HG02759 (cell line): ENCODE results near the gene PAAF1.

ENCODE experiments used
- ATAC-seq: cut with Tn5 transposase; IDR thresholded peaks from one replicate; pipeline ENCODE4 v1.9.1; 2021; ENCODE audit warnings: mild to moderate bottlenecking, moderate library complexity; ENCODE audit not compliant: unreplicated experiment

Gene PAAF1

DNA sequence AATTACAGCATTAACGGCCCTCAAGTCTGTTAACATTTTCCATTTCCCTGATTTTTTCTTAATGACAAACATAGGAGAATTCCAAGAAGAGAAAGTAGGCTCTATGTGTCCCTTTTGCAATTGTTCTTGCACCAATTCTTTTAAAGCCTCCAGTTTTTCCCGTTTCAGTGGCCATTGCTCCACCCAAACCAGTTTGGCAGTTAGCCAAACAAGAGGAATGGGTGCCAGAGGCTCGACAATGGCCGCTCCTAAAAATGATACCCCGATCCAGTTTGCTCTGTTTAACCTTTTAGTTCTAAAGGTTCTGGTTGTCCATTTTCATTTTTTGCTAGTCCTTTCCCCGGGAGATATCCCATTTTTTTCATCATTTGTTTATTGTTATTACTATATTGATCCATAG lies 67.3 kb downstream of the PAAF1 start:
- ATAC-seq, result no peak

DNA sequence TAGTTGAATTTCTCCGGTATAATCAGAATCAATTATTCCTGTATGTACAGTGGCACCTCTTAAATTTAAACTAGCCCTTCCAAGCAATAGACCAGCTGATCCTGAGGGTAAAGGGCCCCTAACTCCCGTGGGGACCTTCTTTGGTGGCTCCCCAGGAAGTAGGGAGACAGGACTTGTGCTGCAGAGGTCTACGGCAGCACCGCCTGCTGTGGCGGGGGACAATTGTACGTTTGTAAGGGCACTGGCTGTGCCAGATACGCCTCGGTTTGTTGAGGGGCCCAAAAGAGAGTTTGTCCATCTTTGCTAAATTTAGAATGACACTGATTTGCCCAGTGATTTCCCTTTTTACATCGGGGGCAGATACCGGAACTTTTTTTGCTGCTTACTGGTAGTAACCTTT lies 68.1 kb downstream of the PAAF1 start:
- ATAC-seq, result no peak

DNA sequence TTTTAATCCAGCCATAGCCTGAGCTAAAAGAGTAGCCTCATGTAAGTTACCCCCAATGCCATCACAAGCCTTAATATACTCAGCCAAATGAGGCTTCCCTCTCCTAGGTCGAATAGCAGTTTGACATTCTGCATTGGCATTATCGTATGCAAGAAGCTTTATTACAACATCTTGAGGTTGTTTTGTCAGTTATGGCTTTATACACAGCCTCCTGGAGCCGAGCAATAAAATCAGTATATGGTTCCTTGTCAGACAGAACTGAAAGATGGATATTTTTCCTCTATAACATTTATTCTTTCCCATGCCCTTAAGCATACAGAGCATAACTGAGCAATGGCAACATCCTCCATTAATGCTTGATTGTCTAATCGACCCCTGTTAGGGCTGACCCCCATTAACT lies 68.6 kb downstream of the PAAF1 start:
- ATAC-seq, result no peak

DNA sequence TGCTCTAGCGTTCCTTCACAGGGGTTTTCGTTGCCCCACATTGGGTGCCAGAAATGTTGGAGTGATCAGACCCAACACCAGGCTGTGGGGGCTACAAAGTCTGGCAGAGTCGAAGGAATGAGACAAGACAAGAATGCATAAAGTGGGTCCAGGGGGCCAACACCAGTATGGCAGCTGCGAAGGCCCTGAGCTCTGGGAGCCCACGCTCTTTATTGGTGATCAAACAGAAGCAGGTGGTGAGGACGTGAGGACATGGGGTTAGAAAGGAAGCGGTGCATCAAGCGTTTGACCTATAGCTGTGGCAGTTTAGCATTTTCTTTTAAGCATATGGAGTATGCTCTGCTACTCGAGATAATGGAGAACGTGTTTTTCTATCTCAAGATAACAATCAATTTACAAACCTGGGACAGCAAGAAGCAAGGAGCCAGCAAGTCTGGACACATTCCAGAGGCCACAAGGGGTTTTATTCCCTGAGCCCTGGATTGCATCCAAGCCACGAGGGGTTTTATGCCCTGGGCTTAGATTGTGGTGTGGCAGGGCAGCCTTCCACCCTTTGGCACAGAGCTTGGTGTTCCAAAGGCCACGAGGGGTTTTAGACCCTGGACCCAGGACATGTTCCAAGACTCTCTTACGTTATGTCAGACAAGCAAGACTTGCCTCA lies 70.1 kb downstream of the PAAF1 start:
- no peak for ATAC-seq

DNA sequence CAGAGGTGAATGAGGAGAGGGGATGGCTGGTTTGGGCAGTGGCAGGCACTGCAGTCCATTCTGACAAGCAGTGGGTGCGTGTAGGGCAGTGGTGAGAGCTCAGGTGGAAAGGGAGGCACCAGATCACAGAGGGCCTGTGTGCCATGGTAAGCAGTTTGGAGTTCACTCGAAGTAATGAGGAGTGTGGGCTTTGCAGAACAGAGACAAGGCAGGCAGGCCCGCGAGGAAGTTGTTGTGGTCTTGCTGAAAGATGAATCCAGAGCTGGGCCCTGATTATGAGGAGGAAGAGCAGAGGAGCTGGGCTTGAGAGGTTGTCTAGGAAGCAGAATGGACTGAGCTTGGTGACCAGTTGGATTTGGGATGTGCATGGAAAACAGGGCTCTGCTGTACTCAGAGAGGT lies 72.4 kb downstream of the PAAF1 start:
- ATAC-seq, result no peak

DNA sequence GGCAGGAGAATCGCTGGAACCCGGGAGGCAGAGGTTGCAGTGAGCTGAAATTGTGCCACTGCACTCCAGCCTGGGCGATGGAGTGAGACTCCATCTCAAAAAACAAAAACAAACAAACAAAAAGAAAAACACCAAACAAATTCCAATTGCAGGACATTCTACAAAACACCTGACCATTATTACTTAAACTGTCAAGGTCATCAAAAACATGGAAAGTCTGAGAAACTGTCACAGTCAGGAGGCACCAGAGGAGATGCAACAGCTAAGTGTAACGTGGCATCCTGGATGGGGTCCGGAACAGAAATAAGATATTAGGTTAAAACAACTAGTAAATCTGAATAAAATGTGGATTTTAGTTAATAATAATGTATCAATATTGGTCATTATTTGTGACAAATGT lies 73.1 kb downstream of the PAAF1 start:
- ATAC-seq, result no peak

DNA sequence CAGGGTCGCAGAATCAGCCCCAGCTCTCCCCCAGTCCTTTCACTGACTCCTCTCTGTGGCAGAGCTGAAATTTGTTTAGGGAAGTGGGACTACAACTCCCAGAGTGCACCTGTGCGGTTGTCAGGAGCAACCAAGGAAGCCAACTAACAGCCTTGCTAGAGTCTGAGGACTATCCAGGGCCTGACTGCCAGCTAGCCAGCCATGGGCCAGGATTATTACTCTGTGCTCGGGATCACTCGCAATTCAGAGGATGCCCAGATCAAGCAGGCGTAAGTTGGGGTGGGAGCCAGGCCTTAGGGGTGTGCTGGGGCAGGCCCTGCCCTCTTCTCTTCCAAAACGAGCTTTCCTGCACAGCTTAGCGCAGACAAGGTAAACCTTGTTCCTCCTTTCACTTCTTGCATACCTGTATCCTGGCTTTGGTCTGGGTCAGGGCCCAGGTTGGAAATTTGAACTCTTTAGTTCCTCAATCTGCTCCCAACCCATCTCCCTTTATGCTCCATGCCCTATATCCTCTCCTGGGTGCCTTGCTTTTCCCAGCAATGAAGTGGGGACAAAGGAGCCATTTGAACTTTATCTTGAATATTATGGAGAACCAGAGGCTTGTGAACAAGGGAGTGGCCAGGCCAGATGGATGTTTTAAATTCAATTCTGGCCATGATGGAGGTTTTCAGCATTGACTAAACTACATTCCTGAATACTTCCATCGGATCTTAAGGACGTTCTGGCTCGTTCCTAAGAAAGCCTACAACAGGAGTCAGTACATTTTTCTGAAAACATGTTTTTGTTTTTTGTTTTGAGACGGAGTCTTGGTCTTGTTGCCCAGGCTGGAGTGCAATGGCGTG lies 74.3 kb downstream of the PAAF1 start, which contains the start of gene DNAJB13:
Gene DNAJB13 (plus strand): TSS at position 158 of the 842 bp plus-strand sequence. CDS start 44 bp downstream, at position 202.
- peak; percentile 75 for ATAC-seq

DNA sequence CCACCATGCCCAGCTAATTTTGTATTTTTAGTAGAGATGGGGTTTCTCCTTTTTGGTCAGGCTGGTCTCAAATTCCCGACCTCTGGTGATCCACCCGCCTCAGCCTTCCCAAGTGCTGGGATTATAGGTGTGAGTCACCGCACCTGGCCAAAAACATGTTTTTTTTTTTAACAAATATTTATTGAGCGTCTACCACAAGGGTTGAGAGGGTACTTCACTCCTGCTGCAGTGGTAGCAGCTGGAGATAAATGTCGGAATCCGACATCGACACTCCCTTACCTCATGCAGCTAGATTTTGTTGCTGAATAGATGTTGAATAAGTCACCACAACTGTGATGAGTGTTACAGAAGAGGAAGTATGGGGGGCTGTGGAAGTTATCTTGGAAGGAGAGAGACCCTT lies 75.0 kb downstream of the PAAF1 start:
- no peak for ATAC-seq

DNA sequence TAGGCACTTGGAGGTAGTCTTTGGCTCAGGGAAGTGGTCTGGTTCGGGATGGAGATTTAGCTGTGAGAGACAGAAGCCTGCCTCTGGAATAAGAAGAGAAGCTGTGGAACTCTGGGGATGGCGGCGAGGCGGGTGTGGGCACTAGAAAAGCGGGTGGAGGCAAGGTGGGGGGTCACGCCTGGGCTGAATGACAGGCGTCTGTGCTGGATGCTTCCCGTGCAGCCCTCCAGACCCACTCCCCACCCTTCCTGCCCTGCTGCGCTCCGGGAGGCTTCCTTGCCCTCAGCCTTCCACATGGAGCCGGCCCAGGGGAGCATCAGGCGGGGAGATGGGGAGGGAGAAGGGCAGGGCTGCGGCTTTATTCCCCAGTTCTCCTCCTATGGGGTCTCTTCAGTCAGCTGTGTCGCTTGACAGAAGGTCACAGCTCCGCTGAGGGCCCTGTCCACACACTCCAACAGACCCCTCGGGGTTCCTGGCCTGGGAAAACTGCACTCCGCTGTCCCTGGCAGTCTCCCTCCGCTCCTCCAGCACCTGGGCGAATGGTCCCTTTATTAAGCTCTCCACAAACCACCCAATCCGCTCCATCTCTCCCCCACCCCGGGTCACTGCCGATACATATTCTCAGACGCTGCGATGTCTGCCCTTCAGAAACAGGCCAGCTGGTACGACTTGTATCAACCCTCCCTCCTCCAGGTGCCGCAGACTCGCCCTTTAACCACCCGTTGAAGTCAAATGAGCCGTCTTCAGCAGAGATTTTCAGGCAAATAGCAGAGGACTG lies 80.3 kb downstream of the PAAF1 start:
- no peak for ATAC-seq

DNA sequence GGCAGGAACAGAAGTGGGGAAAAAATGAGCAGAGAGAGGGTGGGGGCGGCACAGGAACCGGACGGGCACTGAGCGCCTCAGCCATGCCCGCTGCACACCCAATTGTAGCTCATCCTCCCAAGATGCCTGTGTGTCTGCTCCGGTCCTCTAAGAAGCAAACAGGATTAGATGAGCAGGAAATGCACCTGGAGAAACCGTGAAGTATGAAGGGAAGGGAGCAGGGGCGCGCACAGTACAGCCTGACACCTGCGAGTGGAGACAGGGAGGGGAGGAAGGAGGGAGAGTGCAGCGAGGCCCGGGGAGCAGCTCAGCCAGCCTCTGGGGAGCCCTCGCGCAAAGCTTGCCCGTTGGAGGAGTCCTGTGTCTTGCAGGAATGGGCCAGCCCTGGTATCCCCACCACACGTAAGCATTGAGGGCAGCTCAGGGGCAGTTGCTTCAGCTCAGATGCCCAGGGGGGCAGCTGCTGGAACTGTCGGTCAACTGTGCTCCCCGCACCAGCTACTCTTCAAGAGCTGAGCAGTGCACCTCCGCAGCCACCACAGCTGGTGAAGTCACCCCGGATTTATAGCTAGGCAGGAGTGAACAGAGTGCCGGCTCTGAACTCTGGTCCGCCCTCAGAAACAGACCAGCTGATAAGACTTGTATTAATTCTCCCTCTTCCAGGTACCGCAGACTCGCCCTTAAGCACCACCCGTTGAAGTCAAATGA lies 81.0 kb downstream of the PAAF1 start:
- ATAC-seq, result no peak

DNA sequence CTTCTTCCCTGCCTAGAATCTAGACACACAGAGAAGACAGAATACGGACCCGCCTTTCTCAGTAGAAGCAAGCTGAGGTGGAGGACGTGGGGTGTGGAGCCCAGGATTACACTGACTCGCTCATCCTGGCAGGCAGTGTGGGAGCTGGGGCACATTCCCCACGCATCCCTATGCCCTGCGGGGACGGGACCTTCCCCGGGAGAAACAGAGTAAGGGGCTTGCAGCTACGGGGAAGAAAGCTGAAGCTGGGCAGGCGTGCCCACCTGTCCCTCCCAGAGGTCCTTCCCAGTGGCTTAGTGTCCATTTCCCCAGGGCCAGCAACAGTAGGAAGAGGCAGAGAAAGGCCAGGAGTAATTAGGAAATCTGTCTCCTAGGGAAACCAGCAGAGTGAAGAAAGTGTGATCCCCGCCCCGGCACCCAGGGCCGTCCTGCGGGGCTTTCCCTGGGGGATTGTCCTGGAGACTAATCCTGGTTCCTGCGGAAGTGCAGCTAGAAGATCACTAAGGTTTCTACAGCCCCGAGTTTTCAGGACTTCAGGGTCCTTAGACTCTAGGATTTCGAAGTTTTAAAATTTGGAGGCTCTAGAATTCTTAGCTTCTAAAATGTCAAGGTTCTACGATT lies 81.8 kb downstream of the PAAF1 start:
- ATAC-seq, result no peak

DNA sequence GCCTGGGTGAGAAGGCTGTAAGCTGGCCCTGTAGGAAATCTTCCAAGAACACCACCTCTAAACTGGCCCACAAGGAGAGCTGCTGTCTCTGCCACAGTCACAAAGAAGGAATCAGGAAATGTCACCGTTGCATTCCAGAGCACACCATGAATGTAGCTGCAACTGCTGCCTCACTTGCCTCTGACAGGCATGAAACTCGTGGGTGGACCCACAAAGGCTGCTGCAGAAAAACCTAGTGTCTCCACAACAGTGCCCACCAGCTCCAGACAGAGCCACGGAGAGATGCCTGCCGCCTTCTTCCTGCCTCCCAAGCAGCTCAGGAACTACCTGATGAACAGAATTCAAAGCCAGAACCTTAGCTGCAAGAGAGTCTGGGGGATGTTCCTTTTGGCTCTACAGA lies 84.5 kb downstream of the PAAF1 start:
- no peak for ATAC-seq

DNA sequence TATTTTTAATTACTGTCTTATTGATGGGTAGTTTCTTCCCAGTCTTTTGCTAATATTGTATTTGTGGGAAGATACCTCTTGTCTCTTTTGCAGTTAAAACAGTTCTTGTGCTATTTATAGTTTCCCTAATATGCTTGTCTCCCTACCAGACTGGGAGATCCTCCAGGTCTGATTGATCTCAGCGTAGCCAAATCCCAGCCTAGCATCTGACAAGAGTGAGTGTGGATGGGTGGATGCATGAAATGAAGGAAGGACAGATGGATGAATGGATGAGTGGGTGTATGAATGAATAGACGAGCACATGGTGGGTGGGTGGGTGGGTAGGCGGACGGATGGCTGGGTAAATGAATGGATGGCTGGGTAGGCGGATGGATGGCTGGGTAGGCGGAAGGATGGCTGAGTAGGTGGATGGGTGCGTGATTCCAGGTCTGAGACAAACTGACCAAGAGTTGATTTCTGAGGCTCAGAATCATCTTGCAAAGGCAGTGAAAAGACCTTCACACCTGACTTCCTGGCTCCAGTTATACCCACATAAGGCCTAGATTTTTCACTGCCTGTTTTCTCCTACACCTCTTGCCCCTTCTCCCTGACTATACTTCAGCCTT lies 85.4 kb downstream of the PAAF1 start:
- no peak for ATAC-seq

DNA sequence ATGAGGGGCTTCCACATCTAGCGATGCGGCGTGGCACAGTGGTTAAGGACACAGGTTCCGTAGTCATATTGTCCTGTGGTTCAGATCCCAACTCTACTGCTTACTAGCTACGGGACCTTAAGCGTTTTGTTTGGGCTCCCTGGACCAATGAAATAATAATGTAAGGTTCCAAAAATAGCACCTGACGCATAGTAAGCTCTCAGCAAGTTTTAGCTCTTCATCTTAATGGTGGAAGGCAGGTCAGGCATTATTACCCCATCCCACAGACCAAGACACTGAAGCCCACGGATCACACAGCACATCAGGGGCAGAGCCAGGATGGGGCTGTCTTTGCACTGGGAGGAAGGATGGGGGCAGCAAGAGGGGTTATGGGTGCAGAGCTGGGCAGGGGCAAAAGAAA lies 87.1 kb downstream of the PAAF1 start:
- ATAC-seq, result no peak

DNA sequence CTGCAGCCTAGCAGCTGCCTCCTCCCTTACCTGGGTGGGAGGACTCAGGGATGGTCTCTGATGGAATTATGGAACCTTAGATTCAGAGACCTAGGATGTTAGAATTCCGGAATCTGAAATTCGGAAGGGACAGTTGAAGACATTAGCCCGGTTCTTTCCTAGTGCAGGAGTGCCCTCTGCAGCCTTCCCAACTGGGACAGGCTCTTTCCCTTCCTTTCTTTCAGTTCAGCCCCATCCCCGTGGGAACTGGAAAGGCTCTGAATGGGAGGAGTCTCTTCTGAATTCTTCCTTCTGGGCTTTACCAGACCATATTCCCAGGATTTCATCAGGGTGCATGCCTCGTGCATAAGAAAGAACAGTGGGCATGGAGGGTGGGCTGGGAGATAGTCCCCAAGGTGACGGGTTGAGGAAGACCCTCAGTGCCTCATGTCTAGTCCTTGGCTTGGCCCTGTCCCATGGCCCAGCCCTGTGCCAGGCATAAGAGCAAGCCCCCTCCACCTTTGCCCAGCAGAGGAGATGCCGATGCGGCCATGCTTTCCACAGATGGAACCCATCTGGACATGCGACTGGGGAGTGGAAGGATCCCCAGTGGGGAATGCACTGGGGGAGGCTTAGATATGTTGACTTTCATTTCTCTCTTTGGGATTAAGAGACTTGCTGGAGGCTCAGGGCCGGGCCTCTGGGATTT lies 88.4 kb downstream of the PAAF1 start:
- ATAC-seq, result no peak

DNA sequence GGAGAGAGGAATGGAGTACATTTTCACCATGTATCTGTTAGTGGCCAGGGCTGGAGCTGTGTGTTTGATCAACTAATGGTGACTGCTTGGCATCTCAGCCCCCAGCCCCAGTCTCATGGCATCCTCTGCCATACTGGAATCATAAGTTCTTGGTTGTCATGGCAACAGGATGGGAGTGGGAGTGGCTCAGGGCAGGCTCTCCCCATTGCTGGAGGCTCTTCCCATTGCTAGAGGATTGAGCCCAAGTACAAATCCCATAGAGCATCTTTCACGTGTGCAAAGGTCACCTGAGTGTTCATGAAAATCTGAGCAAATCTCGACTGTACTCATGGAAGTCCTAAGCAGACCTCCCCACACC lies 88.9 kb downstream of the PAAF1 start:
- ATAC-seq, result no peak

DNA sequence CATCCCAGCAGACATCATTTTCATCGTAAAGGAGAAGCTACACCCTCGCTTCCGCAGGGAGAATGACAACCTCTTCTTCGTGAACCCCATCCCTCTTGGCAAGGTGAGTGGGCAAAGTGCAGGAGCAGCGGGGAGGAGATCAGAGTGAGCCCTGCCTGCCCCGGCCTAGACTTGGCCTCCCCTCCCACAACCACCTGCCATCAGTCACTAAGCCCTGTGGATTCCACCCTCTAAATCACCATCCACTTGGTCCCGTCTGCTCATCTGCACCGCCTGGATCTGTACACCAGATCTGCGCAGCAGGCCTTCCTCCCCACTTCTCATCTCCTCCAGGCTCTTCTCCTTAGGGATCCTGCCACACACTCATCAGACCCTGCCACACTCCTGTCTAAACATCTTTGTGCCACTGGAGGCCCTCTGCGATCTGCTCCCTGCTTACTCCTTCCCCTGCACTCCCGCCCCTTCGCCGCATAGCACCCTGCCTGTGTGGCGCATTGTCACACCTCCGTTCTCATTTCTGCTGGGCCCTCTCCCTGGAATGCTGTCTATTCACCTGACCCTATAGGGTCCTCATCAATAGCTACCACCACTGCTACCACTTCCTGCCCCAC lies 91.7 kb downstream of the PAAF1 start:
- no peak for ATAC-seq

DNA sequence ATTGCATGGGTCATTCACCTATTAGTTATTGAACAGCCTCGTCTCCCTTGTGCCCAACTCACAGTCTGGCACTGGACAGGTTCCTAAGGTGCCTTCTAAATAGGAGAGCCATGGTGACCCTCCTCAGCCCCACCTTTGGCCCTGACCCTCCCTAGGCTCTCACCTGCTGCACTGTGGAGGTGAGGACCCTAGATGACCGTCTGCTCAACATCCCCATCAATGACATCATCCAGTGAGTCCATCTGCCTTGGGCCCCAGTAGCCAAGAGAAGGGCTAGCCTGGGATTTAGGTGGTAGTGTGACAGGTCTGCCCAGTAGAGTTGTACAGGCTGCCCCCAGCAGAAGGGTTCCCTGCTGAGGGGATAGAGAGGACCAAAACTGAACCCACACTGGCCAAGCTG lies 92.3 kb downstream of the PAAF1 start:
- no peak for ATAC-seq
